ENCODE measurements around the gene SWAP70. TPM values are rescaled to one million over a fixed set of nuclear protein-coding genes. Genes with fewer than 3 reads are reported as not detected.

The SWAP70 gene
- total and polyA plus RNA-seq, 2 experiments from 2014 or later: 30.3 to 33.3 TPM

- peaks cover 25% of the 10 kb centered on the region for H3K36me3 Mint-ChIP-seq (ENCODE audit: low read depth)
- Histone ChIP-seq H3K79me2 (replicated peaks; ENCODE audit: insufficient read depth) (peaks cover 55% of the 10 kb centered on the region), H4K20me1 (replicated peaks; ENCODE audit: insufficient read depth) (no peaks in the 10 kb centered on the region), H3K4me2 (no peak overlapping the region), H3K27me3 (ENCODE audit: insufficient read depth) (no peaks in the 10 kb centered on the region), H2AFZ (no peak overlapping the region), H3K36me3 (ENCODE audit: insufficient read depth) (peaks cover 10% of the 10 kb centered on the region), H3K9me2 (ENCODE audit: insufficient read depth) (no peaks in the 10 kb centered on the region), H3K27ac (ENCODE audit: low read depth) (no peak overlapping the region), H3F3A (replicated peaks; ENCODE audit: low read depth) (no peaks in the 10 kb centered on the region; the same call in 1 of the 2 replicates), H3K4me3 (no peak overlapping the region), H3K4me1 (ENCODE audit: insufficient read depth) (peaks cover 33% of the 10 kb centered on the region)
- peaks cover 18% of the 10 kb centered on the region for H3K4me1 Mint-ChIP-seq
- peaks cover 6% of the 10 kb centered on the region; the same call in 1 of the 3 replicates for H3K9me3 Mint-ChIP-seq
- no peak for TF ChIP-seq STAT1 (IDR thresholded peaks at IDR 0.05; ENCODE audit: unreplicated experiment)
- TF ChIP-seq JUNB (IDR thresholded peaks at IDR 0.05; ENCODE audit: unreplicated experiment): no peak
- TF ChIP-seq EZH2phosphoT487 (IDR thresholded peaks at IDR 0.05; ENCODE audit: unreplicated experiment): no peak
- TF ChIP-seq EZH2 (IDR thresholded peaks at IDR 0.05; ENCODE audit: low read depth, unreplicated experiment): no peak
- TF ChIP-seq, protein P1, sequence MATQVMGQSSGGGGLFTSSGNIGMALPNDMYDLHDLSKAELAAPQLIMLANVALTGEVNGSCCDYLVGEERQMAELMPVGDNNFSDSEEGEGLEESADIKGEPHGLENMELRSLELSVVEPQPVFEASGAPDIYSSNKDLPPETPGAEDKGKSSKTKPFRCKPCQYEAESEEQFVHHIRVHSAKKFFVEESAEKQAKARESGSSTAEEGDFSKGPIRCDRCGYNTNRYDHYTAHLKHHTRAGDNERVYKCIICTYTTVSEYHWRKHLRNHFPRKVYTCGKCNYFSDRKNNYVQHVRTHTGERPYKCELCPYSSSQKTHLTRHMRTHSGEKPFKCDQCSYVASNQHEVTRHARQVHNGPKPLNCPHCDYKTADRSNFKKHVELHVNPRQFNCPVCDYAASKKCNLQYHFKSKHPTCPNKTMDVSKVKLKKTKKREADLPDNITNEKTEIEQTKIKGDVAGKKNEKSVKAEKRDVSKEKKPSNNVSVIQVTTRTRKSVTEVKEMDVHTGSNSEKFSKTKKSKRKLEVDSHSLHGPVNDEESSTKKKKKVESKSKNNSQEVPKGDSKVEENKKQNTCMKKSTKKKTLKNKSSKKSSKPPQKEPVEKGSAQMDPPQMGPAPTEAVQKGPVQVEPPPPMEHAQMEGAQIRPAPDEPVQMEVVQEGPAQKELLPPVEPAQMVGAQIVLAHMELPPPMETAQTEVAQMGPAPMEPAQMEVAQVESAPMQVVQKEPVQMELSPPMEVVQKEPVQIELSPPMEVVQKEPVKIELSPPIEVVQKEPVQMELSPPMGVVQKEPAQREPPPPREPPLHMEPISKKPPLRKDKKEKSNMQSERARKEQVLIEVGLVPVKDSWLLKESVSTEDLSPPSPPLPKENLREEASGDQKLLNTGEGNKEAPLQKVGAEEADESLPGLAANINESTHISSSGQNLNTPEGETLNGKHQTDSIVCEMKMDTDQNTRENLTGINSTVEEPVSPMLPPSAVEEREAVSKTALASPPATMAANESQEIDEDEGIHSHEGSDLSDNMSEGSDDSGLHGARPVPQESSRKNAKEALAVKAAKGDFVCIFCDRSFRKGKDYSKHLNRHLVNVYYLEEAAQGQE (IDR thresholded peaks at IDR 0.05; ENCODE audit: unreplicated experiment): no peak
- no peak for TF ChIP-seq CTCF (conservative IDR thresholded peaks at IDR 0.05; ENCODE audit: low read depth in 2 of 2)
- TF ChIP-seq ETS1 (IDR thresholded peaks at IDR 0.05): no peak
- no peak for TF ChIP-seq ZNF114 (CRISPR knock-in tag; IDR thresholded peaks at IDR 0.05)
- TF ChIP-seq, protein P2, sequence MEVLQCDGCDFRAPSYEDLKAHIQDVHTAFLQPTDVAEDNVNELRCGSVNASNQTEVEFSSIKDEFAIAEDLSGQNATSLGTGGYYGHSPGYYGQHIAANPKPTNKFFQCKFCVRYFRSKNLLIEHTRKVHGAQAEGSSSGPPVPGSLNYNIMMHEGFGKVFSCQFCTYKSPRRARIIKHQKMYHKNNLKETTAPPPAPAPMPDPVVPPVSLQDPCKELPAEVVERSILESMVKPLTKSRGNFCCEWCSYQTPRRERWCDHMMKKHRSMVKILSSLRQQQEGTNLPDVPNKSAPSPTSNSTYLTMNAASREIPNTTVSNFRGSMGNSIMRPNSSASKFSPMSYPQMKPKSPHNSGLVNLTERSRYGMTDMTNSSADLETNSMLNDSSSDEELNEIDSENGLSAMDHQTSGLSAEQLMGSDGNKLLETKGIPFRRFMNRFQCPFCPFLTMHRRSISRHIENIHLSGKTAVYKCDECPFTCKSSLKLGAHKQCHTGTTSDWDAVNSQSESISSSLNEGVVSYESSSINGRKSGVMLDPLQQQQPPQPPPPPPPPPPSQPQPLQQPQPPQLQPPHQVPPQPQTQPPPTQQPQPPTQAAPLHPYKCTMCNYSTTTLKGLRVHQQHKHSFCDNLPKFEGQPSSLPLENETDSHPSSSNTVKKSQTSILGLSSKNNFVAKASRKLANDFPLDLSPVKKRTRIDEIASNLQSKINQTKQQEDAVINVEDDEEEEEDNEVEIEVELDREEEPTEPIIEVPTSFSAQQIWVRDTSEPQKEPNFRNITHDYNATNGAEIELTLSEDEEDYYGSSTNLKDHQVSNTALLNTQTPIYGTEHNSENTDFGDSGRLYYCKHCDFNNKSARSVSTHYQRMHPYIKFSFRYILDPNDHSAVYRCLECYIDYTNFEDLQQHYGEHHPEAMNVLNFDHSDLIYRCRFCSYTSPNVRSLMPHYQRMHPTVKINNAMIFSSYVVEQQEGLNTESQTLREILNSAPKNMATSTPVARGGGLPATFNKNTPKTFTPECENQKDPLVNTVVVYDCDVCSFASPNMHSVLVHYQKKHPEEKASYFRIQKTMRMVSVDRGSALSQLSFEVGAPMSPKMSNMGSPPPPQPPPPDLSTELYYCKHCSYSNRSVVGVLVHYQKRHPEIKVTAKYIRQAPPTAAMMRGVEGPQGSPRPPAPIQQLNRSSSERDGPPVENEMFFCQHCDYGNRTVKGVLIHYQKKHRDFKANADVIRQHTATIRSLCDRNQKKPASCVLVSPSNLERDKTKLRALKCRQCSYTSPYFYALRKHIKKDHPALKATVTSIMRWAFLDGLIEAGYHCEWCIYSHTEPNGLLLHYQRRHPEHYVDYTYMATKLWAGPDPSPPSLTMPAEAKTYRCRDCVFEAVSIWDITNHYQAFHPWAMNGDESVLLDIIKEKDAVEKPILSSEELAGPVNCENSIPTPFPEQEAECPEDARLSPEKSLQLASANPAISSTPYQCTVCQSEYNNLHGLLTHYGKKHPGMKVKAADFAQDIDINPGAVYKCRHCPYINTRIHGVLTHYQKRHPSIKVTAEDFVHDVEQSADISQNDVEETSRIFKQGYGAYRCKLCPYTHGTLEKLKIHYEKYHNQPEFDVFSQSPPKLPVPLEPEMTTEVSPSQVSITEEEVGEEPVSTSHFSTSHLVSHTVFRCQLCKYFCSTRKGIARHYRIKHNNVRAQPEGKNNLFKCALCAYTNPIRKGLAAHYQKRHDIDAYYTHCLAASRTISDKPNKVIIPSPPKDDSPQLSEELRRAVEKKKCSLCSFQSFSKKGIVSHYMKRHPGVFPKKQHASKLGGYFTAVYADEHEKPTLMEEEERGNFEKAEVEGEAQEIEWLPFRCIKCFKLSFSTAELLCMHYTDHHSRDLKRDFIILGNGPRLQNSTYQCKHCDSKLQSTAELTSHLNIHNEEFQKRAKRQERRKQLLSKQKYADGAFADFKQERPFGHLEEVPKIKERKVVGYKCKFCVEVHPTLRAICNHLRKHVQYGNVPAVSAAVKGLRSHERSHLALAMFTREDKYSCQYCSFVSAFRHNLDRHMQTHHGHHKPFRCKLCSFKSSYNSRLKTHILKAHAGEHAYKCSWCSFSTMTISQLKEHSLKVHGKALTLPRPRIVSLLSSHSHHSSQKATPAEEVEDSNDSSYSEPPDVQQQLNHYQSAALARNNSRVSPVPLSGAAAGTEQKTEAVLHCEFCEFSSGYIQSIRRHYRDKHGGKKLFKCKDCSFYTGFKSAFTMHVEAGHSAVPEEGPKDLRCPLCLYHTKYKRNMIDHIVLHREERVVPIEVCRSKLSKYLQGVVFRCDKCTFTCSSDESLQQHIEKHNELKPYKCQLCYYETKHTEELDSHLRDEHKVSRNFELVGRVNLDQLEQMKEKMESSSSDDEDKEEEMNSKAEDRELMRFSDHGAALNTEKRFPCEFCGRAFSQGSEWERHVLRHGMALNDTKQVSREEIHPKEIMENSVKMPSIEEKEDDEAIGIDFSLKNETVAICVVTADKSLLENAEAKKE (CRISPR knock-in tag; IDR thresholded peaks at IDR 0.05): no peak
- TF ChIP-seq POLR2AphosphoS5 (IDR thresholded peaks at IDR 0.05; ENCODE audit: low read depth): no peak
- TF ChIP-seq CREB1 (CRISPR knock-in tag; IDR thresholded peaks at IDR 0.05; ENCODE audit: low read depth): no peak
- TF ChIP-seq ZNF331 (CRISPR knock-in tag; IDR thresholded peaks at IDR 0.05; ENCODE audit: low read depth): no peak
- no peak for TF ChIP-seq NANOG (IDR thresholded peaks at IDR 0.05; ENCODE audit: borderline replicate concordance)
- DNase-seq (ENCODE audit: low spot score) (no peak), ATAC-seq (no peak)
- H3K27me3 Mint-ChIP-seq (ENCODE audit: insufficient read depth, low read depth, poor library complexity): no peaks in the 10 kb centered on the region
- no peak overlapping the region for H3K27ac Mint-ChIP-seq
- no peak overlapping the region for H3K4me3 Mint-ChIP-seq
These were observed 28.0 kb downstream of the SWAP70 start for GRCh38 chr11:9691865-9692264.
